Stimulated activated CD8-positive, alpha-beta memory T cell treated with anti-CD3 and anti-CD28 coated beads, Interleukin-7, amount 100 ng/mL, for 1 hour (primary cell): ENCODE results near the gene FHIT.

Experiments
- DNase-seq, 2 donors: peaks; one replicate each; pipeline ENCODE4 v3.0.0-alpha.2; 2020; ENCODE audit warnings: low read depth in 2 of 2

FHIT gene

GRCh38 chr3:60403866-60404265 lies 847.4 kb downstream of the FHIT start:
- DNase-seq, result no peak

DNA sequence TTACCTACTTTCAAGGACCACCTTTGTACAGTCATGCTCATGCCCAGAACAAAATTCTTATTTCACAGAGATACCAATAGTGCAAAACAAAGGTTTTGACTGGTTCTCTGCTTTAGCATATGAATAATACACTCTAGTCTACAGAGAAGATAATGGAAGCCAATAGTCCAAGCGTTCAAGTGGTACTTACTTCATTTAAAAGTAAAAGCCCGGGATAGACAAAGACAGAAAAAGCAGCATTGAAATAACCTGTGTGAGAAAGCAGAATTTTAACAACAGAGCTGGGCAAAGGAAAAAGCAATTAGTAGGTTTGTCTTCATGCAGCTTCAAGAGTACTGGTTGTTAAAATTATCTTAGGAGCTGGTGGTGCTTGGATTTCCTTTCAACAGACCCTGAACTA lies 848.3 kb downstream of the FHIT start:
- DNase-seq, result no peak

DNA sequence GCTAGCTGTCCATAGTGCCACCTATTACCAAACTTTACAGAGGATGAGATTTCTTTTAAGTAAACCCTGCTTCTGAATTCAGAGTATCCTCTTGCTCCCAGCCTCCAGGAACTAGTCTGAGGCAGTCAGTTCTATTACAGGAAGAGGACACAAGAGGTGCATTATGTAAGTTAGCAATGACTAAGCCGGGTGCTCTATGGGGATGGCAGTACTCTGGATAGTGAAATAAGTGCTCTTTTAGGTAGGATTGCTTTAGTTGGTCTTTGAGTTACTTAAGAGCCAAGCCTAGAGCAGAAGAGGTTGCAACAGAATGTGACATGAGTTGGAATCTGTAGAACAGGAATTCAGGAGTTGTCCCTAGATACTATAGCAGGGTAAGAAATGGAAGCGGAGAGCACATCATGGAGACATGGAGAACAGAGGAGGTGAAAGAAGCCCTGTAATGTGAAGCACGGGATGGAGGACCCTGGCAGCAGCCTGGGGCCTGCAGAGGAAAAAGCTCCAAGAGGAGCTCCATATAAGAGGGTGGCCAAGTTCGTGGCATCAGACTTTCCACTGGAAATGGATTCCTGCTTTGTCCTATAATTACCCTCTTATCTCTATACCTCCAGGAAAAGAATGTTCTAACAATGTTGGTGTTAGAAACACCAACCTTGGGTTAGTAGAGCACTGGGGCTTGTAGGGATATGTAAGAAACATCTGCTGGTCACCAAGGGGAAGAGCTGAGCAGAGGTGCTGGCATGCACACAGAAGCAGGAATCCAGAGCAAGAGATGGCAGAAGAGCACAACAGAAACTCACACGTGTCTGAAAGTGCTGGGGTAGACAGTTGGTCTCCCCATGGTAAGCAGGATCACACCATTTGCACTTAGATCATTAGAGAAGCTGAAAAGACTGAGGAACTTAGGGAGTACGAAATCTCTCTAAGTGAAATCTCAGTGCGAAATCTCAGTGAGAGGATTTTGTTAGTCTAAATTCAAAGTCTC lies 851.1 kb downstream of the FHIT start:
- DNase-seq, result no peak

GRCh38 chr3:60399292-60399691 lies 852.0 kb downstream of the FHIT start:
- no peak for DNase-seq

DNA sequence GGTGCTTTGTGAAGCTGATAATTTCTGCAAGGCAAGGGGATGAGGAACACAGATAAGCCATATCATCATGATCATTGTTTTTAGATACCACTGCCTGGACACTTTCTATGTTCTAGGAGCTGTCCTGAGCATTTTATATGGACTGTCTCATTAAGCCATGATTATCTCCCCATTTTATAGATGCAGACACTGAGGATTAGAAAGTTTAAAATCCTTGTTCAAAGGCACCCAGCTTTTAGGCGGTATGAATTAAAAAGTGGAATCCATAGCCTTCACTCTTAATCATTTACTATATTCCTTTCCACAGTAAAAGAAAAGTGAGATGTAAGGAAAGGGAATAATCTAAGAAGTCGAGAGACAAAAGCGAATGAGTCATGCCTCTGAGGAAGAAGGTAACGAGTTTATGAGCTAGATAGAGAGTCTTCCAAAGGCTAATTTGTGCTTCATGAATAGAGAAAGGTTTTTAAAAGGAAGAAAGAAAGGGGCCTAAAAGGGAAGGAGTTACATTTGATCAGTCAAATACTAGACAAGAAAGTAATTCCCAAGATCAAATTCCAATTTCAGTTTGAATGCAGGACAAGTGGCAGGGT lies 856.0 kb downstream of the FHIT start:
- DNase-seq, result no peak

- DNase-seq, result no peak
These were observed 857.3 kb downstream of the FHIT start for GRCh38 chr3:60393946-60394345.

GRCh38 chr3:60392501-60392900 lies 858.8 kb downstream of the FHIT start:
- DNase-seq, result no peak

- no peak for DNase-seq
These were observed 860.0 kb downstream of the FHIT start for GRCh38 chr3:60391292-60391691.

- no peak for DNase-seq
These were observed 862.5 kb downstream of the FHIT start for GRCh38 chr3:60388731-60389130.

DNA sequence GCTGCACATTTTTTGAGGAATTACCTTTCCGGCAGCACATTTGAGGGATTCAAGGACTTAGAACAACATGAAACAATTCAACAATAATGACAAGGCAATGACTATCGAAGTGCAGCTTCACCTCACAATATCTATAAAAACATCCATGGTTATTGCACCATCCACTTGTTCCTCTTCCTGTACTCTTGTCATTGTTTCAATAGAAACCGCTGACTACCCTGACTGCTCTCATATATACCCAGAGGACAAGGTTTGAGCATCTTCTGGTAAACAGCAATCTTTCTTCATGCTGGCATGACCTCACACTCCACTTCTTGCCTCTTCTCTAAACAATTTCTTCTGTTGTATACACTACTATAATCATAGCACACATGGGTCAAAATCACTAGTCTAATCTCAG lies 864.9 kb downstream of the FHIT start:
- DNase-seq, result no peak

- DNase-seq, result no peak
These were observed 866.9 kb downstream of the FHIT start for GRCh38 chr3:60384341-60384740.

DNA sequence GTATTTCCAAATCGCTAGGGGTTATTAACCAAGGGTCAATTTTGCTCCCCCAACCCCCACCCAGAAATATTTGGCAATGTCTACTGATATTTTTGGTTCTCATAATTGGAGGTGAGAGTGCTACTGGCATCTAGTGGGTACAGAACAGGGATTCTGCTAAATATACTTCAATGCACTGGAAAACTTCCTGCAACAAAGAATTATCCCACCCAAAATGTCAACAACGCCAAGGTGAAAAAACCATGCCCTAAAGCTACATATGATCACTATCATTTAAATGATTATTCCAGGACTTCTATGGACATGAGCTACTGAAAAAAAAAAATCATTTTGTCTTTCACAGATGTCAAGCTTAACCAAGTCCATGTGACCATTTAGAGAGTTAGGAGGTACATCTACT lies 867.9 kb downstream of the FHIT start:
- no peak for DNase-seq

GRCh38 chr3:60366486-60366885 lies 884.8 kb downstream of the FHIT start:
- no peak for DNase-seq

DNA sequence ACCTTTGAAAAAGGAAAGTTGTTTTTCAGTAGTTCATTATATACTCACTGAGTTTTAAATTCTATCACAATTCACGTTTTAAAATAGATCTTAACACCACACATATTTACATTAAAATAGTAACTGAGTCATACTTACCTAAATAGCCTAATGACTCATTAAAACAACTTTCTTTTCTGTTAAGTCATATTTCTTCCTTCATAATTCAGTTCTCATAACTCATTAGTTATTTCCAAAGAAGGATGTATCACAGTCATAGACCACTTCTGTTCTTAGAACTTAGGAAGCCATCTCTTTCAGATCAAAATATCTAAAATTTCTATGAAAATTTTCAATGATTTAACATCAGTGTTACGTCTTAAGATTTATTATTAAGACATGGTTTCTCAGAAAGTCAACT lies 885.9 kb downstream of the FHIT start:
- no peak for DNase-seq

GRCh38 chr3:60364475-60364874 lies 886.8 kb downstream of the FHIT start:
- no peak for DNase-seq

GRCh38 chr3:60363817-60364216 lies 887.4 kb downstream of the FHIT start:
- DNase-seq, result no peak

DNA sequence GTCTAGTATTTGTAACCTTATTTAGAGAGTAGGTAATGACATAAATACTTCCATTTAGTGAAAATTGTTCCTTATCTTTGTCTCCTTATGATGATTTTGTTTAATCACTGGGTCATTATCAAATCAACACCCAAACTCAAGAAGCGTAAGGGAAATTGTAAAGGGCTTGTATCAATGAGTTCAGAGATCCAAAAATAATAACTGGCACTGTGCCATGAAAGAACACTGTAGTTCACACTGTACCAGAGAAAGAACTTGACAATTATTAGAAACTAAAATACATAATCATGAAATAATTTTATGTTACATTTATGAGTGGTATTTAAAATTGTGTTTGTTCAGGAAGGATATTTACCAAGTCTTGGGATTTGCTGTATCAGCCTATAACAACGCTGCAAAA lies 895.4 kb downstream of the FHIT start:
- DNase-seq, result no peak

DNA sequence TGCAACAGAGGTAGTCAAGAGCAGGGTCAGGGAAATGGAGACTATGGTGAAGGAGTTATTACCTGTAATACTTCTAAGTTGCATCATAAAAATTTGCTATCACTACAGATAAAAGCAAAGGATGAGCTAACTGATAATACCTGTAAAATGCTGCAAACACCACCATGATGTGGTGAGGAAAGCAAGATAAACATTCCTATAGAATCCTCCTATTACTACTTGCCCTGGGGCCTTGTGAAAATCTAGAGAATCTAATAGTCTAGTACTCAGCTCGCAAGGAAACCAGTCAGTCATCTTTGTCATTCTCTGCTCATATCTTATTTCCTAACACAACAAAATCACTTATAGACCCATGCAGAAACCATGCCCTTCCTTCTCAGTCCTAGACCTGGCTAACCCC lies 899.8 kb downstream of the FHIT start:
- no peak for DNase-seq

DNA sequence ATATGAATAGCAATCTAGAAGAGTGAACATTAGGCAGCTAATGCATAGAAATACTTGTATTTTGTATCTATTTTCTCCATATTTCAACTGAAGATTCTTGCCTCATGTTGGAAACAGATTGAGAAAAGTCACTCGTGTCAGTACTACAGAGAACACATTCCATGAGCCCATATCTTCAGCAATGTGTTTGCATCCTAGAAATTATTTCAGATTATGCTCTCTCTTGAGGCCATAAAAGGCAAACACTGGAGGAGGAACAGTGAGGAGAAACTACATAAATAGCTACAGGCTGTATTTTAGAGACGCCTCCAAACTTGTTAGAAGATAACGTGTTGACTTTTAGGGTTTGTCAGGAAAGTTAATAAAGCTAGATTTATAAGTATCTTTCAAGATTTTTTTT lies 906.9 kb downstream of the FHIT start:
- no peak for DNase-seq

DNA sequence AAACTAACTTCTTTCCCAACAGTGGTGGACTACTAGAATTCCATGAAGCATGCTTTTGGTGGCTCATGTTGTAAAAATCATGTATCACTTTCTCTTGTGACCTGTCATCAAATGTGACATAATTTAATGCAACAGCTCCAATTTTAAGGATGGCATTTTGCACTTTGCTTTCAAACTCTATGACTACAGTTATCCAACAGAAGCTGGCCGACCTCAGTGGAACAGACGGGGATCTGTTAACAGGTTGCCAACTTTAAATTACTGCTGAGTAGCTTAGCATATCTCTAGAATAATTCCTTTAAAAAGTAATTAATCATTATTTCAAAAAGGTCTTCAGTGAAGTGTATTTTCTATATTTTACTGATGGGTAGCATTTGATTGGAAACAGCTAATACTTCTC lies 907.4 kb downstream of the FHIT start:
- DNase-seq, result no peak

DNA sequence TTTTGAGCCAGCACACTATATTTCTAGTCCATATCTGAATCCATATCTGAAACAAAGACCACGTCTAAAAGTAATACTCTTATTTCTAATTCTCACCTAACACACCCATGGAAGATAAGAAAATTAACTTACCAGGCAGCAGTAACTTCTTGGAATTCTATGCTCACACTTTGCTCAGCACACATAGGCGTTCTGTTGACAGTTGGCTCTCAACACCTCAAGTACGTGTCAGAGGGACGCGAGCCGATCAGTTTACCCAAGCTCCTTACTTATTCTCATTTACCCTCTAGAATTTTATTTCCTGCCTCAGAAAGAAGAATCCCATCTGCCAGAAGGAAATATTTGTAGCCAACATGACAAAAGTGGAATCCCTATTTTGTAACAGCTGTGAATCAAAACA lies 911.9 kb downstream of the FHIT start:
- DNase-seq, result no peak

GRCh38 chr3:60337421-60337820 lies 913.8 kb downstream of the FHIT start:
- no peak for DNase-seq

GRCh38 chr3:60336061-60336460 lies 915.2 kb downstream of the FHIT start:
- no peak for DNase-seq
